Bronchial epithelial cell (primary cell): ENCODE results near the gene DENND5A. TPM values are rescaled to one million over a fixed set of nuclear protein-coding genes. Genes with fewer than 3 reads are reported as not detected.
"Not testable (repeated sequence)": the region's sequence is repeated elsewhere in the genome, so short reads cannot be mapped to it uniquely, and the experiment has no call there.

ENCODE experiments used
- DNase-seq: peaks from one replicate; pipeline ENCODE4 v3.0.0-alpha.2; 2010; ENCODE audit warnings: low read depth
- FAIRE-seq: peaks from 2 replicates; lab custom pipeline; 2011; peaks lifted over from hg19 to GRCh38; lab: Jason Lieb, UNC
- H3K27me3 ChIP-seq: 2 replicates; pipeline ENCODE4 v1.5.1; 2011; ENCODE audit warnings: low read length; ENCODE audit not compliant: control insufficient read depth, insufficient read depth
- H3K36me3 ChIP-seq: 2 replicates; pipeline ENCODE4 v1.5.1; 2011; ENCODE audit warnings: low read length; ENCODE audit not compliant: control insufficient read depth, insufficient read depth
- H3K4me3 ChIP-seq: 2 replicates; pipeline ENCODE4 v1.5.1; 2011; ENCODE audit warnings: mild to moderate bottlenecking, low read depth, low read length, control low read depth
- CTCF ChIP-seq: IDR thresholded peaks from 2 replicates; pipeline ENCODE4 v1.5.1; 2011; ENCODE audit warnings: mild to moderate bottlenecking, moderate library complexity, low read length, control low read depth, inconsistent platforms; ENCODE audit not compliant: insufficient read depth, severe bottlenecking
- total RNA-seq: library from RNA; depleted of rRNA; stranded (reverse); fragments of >200 nt; gene quantifications from 2 replicates; pipeline ENCODE4 v1.2.1, GENCODE V29; 2014

DENND5A gene
- total RNA-seq, 1 donor from 2014 or later = 22.6 TPM

DNA sequence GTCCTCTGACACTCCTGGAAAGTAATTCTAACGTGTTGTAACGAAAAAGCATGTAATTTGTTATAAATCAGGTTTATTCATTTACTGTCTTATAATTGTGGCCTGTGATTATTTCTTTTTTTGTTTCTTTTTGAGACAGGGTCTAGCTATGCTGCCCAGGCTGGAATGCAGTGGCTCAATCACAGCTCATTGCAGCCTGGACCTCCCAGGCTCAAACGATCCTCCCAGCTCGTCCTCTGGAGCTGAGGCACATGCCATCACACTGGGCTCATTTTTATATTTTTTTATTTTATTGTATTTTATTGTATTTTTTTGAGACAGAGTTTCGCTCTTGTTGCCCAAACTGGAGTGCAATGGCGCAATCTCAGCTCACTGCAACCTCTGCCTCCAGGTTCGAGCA lies 15.9 kb downstream of the DENND5A start:
- no peak for TF ChIP-seq CTCF
- no peak for FAIRE-seq
- no peak for DNase-seq
- Histone ChIP-seq H3K4me3 (no peak overlapping the region), H3K36me3 (no peaks in the 10 kb centered on the region), H3K27me3 (no peaks in the 10 kb centered on the region)

GRCh38 chr11:9247863-9248262 lies 17.3 kb downstream of the DENND5A start:
- Histone ChIP-seq H3K4me3 (no peak overlapping the region), H3K36me3 (no peaks in the 10 kb centered on the region), H3K27me3 (no peaks in the 10 kb centered on the region)
- TF ChIP-seq CTCF = no peak
- no peak for FAIRE-seq
- DNase-seq = no peak

GRCh38 chr11:9236242-9236641 lies 28.9 kb downstream of the DENND5A start:
- H3K27me3 ChIP-seq, DNase-seq, H3K4me3 ChIP-seq, FAIRE-seq, H3K36me3 ChIP-seq: not testable (repeated sequence)

DNA sequence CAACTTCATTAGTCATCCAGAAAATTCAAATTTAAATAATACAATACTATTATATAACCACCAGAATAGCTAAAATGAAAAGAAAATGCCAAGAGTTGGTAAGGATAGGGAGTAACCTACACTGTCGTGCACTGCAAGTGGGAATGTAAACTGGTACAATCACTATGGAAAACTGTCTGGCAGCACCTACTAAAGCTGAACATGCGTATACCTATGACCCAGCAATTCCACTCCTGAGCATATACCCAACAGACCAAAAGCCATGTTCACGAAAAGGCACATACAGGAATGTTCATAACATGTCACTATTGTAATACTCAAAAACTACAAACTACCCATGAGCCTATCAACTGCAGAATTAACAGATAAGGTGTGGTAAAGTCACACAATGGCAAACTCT lies 32.7 kb downstream of the DENND5A start:
- TF ChIP-seq CTCF = no peak
- FAIRE-seq (no peak), DNase-seq (no peak)
- no peaks in the 10 kb centered on the region for H3K27me3 ChIP-seq
- H3K4me3 ChIP-seq = no peak overlapping the region
- no peaks in the 10 kb centered on the region for H3K36me3 ChIP-seq

DNA sequence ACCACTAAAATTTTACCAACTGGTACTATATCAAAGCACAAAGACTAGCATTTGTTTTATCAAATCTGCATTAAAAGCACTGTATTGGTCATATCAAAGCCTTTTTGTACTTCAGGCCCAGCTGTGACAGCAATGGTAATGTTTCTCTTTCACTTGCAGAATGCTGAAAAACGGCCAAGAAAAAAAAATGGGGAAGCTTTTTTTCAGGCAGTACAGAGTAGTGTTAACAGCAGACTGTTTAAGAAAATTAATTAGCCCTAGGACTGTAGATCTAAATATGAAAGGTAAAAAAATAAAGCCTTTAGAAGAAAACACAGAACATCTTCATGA lies 33.3 kb downstream of the DENND5A start:
- H3K4me3 ChIP-seq = no peak overlapping the region
- TF ChIP-seq CTCF = no peak
- H3K27me3 ChIP-seq = no peaks in the 10 kb centered on the region
- no peaks in the 10 kb centered on the region for H3K36me3 ChIP-seq
- no peak for DNase-seq
- FAIRE-seq = no peak

DNA sequence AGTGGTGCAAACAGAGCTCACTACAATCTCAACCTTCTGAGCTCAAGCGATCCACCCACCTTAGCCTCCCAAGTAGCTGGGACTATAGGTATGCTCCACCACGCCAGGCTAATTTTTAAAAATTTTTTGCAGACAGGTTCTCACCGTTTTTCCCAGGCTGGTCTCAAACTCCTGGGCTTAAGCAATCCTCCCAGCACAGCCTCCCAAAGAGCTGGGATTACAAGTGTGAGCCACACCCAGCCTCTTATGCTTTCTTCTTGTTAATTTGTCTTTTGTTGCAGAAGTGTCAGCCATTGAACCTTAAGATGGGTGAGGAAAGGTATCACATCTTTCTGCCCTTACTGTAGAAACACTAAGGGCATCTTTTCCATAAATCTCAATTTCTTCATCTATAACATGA lies 34.9 kb downstream of the DENND5A start:
- TF ChIP-seq CTCF = no peak
- Histone ChIP-seq H3K27me3 (no peaks in the 10 kb centered on the region), H3K4me3 (no peak overlapping the region), H3K36me3 (no peaks in the 10 kb centered on the region)
- FAIRE-seq (no peak), DNase-seq (peak; percentile 29)
